AG09319 (cell line): Measurements from ENCODE around the gene CAPZB.

Experiments
- DNase-seq: peaks from one replicate; pipeline ENCODE4 v3.0.0-alpha.2; 2010; ENCODE audit warnings: low read depth; ENCODE audit errors: extremely low read depth
- TF ChIP-seq, protein P1 (sequence below): IDR thresholded peaks from 2 replicates; pipeline ENCODE4 v1.5.1; 2011; ENCODE audit warnings: low read depth, mild to moderate bottlenecking, inconsistent platforms, low read length, moderate library complexity

The CAPZB gene

DNA sequence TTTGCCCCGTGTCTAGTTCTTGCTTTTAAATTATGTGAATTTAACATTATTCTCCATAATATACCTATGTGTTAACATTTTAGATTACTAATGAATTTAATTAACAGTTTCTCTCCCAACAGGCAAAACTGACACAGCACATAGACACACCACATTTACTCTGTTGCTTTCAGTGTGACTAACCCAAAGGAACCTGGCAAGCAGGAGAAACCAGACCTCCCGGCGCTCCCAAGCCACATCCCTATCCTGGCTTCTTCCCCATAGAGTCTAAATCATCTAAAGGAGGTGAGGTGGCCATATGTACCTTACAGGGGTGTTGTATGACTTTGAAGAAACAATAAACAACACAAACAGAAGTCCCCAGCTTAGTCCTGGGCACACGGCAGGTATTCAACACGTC lies 69.2 kb downstream of the CAPZB start:
- TF ChIP-seq, protein P1, sequence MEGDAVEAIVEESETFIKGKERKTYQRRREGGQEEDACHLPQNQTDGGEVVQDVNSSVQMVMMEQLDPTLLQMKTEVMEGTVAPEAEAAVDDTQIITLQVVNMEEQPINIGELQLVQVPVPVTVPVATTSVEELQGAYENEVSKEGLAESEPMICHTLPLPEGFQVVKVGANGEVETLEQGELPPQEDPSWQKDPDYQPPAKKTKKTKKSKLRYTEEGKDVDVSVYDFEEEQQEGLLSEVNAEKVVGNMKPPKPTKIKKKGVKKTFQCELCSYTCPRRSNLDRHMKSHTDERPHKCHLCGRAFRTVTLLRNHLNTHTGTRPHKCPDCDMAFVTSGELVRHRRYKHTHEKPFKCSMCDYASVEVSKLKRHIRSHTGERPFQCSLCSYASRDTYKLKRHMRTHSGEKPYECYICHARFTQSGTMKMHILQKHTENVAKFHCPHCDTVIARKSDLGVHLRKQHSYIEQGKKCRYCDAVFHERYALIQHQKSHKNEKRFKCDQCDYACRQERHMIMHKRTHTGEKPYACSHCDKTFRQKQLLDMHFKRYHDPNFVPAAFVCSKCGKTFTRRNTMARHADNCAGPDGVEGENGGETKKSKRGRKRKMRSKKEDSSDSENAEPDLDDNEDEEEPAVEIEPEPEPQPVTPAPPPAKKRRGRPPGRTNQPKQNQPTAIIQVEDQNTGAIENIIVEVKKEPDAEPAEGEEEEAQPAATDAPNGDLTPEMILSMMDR: no peak
- DNase-seq: no peak

- DNase-seq: no peak
- TF ChIP-seq, protein P1: no peak
Observed at GRCh38 chr1:19414515-19415121, 70.7 kb downstream of the CAPZB start.

DNA sequence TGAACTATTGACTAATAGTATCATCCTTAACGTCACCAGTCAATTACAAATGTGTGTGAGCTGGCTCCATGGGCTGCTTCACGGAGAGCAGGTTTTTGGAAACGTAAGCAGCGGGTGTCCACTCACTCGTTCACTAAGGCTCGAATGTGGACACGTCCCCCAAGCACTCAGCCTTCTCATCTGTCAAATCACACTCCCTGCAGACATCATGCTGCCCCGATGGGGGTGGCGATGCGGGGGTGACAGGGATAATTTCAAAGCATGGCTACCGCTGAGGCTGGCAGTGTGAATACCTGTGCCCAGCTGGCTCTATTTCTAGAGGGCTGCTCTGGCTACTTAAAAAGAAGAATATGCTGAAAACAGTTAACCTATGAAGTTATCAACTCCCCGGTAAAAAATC lies 71.3 kb downstream of the CAPZB start:
- TF ChIP-seq, protein P1: no peak
- no peak for DNase-seq

DNA sequence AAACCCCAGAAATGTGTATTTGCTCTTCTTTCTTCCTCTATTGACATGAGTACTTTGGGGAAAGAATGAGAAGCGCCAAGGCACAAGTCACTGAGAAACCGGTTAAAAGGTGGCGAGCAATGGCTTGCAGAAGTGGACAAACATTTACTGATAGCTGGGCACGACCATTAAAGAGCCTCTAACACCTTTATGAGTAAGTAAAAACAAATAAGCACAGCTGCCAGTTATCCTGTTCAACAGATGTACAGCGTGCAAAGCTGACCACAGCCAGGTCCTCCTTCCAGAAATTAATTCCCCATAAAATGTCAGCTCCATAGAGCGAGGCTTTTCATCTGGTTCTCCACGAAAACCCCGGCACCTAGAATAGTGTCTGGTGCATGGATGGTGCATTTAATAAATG lies 72.7 kb downstream of the CAPZB start:
- DNase-seq: no peak
- TF ChIP-seq, protein P1: no peak

GRCh38 chr1:19411612-19412011 lies 73.7 kb downstream of the CAPZB start:
- DNase-seq: no peak
- TF ChIP-seq, protein P1: no peak

DNA sequence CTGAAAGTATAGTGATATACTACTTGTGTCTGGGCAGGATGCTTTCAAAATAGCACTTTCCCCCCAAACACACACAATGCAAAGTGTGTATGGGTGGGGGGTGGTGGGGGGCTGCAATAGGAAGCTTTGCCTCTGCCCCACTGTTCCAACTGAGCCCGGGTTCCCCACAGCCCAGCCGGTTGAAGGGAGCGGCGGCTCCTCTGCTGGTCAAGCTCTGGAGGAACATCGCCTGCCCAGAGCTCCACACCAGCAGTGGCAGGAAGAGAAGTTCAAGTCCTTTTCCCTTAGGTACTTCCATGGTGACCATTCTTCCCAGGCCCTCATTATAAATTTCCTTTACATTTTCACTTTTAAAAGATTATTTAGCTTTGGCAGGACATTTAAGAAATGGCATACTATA lies 74.9 kb downstream of the CAPZB start:
- DNase-seq: no peak
- TF ChIP-seq, protein P1: no peak

DNA sequence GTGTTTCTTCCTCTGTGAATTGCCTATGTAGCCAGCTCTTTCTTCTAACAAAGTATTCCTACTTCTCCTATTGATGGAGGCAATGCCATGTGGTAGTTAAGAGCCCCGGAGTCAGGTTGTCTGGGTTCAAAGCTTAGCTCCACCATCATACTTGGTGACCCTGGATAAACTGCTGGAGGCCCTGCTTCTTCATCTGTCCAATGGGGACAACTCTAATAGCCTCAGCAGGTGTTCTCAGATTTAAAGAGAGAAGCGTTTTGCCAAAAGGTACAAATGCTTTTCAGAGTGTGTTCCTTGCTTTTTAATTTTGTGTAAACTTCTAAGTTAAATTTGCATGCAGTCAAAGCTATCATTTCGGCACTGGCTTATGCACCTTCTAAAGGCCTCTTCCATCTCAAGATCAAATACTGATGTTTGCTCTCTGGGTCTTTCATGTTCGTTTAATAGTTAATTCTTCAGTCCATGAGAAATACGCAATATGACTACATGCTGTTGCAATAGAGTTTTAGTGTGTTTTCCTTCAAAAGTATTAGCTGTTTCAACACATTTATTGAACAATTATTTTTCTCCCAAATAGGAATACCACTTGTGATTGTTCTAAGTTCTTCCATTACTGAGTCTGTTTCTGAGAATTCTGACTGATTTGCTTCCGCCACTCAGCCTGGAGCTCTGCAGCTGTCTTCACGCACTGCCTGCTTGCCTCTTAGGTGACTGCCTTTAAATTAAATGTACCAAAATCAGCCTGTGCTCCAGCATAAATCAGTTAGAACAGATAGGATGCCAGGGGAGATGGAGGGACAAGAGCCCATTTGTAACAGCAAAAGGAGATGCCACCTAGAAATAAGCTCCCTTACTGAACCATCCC lies 75.6 kb downstream of the CAPZB start:
- TF ChIP-seq, protein P1: no peak
- DNase-seq: no peak
